ENCODE results near the gene ZNF592.

Gene ZNF592

GRCh38 chr15:84828086-84828908 is 79.9 kb downstream of the ZNF592 start:
- no peak overlapping the region for H3K4me3 ChIP-seq (ENCODE audit: low read depth, low read length)
- no peak for DNase-seq (ENCODE audit: low read depth)
- TF ChIP-seq CTCF (IDR thresholded peaks at IDR 0.05; ENCODE audit: low read depth, low read length, missing control alignments) = no peak
- in situ Hi-C loops (cut with HindIII; ENCODE audit: low sequenced_read_pairs) = no loop called here

DNA sequence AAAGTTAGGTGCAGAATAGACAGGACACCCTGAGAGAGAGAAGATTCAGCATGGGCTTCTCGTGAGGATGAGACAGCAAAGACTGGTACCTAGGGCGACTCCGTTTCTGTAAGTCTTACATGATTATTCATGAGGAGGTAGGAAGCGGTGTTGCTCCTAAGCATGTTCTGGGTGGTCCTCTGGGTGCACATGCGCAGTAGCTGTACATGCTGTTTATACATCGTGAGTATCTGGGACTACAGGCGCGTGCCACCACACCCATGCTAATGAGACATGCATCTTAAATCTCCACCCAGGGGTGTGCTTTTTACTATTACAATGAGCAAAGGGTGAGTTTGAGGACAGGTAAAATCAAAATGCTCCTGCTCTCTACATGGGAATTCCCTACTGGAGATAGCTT is 81.0 kb downstream of the ZNF592 start:
- TF ChIP-seq CTCF (IDR thresholded peaks at IDR 0.05; ENCODE audit: low read depth, low read length, missing control alignments) = no peak
- H3K4me3 ChIP-seq (ENCODE audit: low read depth, low read length) = no peak overlapping the region
- in situ Hi-C loops (cut with HindIII; ENCODE audit: low sequenced_read_pairs) = no loop called here
- no peak for DNase-seq (ENCODE audit: low read depth)

GRCh38 chr15:84830036-84830435 is 81.6 kb downstream of the ZNF592 start:
- in situ Hi-C loops (cut with HindIII; ENCODE audit: low sequenced_read_pairs) = no loop called here
- no peak for DNase-seq (ENCODE audit: low read depth)
- H3K4me3 ChIP-seq (ENCODE audit: low read depth, low read length) = no peak overlapping the region
- no peak for TF ChIP-seq CTCF (IDR thresholded peaks at IDR 0.05; ENCODE audit: low read depth, low read length, missing control alignments)

- no peak for DNase-seq (ENCODE audit: low read depth)
- TF ChIP-seq CTCF (IDR thresholded peaks at IDR 0.05; ENCODE audit: low read depth, low read length, missing control alignments) = no peak
- in situ Hi-C loops (cut with HindIII; ENCODE audit: low sequenced_read_pairs) = no loop called here
- H3K4me3 ChIP-seq (ENCODE audit: low read depth, low read length) = no peak overlapping the region
These were observed 82.6 kb downstream of the ZNF592 start for GRCh38 chr15:84831028-84831427.

DNA sequence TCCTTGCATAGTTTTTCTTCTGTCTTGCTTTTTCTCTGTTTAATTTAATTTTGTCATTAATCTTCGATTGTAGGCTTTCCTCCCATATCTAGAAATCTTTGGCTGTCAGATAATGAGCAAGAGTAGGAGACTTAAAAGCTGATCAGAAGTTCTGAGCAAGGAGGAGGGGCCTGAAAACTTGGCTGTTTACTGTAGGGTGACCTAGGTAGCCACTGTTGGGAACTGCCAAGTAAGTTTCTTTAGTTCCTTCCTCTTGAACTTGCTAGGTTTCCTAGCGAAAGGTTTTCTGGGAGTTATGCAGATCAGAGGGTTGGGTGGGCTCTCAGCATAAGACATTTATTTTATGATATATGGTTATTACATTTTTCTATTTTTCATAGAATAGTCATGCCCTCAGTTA is 83.2 kb downstream of the ZNF592 start:
- no peak for DNase-seq (ENCODE audit: low read depth)
- in situ Hi-C loops (cut with HindIII; ENCODE audit: low sequenced_read_pairs) = no loop called here
- no peak overlapping the region for H3K4me3 ChIP-seq (ENCODE audit: low read depth, low read length)
- TF ChIP-seq CTCF (IDR thresholded peaks at IDR 0.05; ENCODE audit: low read depth, low read length, missing control alignments) = no peak

GRCh38 chr15:84832448-84833040 is 84.2 kb downstream of the ZNF592 start:
- DNase-seq (ENCODE audit: low read depth) = no peak
- in situ Hi-C loops (cut with HindIII; ENCODE audit: low sequenced_read_pairs) = no loop called here
- no peak for TF ChIP-seq CTCF (IDR thresholded peaks at IDR 0.05; ENCODE audit: low read depth, low read length, missing control alignments)
- no peak overlapping the region for H3K4me3 ChIP-seq (ENCODE audit: low read depth, low read length)

Measured in astrocyte of the cerebellum (primary cell).